IPS-18a (cell line): ENCODE data around the gene PLXNA2.

Experiments used
- H3K27ac ChIP-seq: one replicate; pipeline ENCODE4 v1.5.1; 2013; ENCODE audit warnings: low read length
- H3K27me3 ChIP-seq: one replicate; pipeline ENCODE4 v1.6.1; 2013; ENCODE audit warnings: mild to moderate bottlenecking, low read length; ENCODE audit not compliant: control insufficient read depth, insufficient read depth
- H3K36me3 ChIP-seq: one replicate; pipeline ENCODE4 v1.6.1; 2013; ENCODE audit warnings: low read depth, low read length; ENCODE audit not compliant: control insufficient read depth
- H3K4me1 ChIP-seq: one replicate; pipeline ENCODE4 v1.6.1; 2013; ENCODE audit warnings: low read depth, low read length; ENCODE audit not compliant: control insufficient read depth
- H3K4me3 ChIP-seq: one replicate; pipeline ENCODE4 v1.5.1; 2013; ENCODE audit warnings: low read length
- H3K9ac ChIP-seq: one replicate; pipeline ENCODE4 v1.6.1; 2013; ENCODE audit warnings: mild to moderate bottlenecking, low read length, moderate library complexity
- H3K9me3 ChIP-seq: one replicate; pipeline ENCODE4 v1.6.1; 2013; ENCODE audit warnings: low read depth, low read length; ENCODE audit not compliant: control insufficient read depth

PLXNA2 gene

GRCh38 chr1:208044589-208045462 lies 199.4 kb downstream of the PLXNA2 start:
- no peak overlapping the region for H3K27ac ChIP-seq
- H3K27me3 ChIP-seq = no peaks in the 10 kb centered on the region
- H3K9me3 ChIP-seq = no peaks in the 10 kb centered on the region
- H3K4me1 ChIP-seq = no peaks in the 10 kb centered on the region
- H3K4me3 ChIP-seq = no peak overlapping the region
- no peaks in the 10 kb centered on the region for H3K36me3 ChIP-seq
- no peak overlapping the region for H3K9ac ChIP-seq

DNA sequence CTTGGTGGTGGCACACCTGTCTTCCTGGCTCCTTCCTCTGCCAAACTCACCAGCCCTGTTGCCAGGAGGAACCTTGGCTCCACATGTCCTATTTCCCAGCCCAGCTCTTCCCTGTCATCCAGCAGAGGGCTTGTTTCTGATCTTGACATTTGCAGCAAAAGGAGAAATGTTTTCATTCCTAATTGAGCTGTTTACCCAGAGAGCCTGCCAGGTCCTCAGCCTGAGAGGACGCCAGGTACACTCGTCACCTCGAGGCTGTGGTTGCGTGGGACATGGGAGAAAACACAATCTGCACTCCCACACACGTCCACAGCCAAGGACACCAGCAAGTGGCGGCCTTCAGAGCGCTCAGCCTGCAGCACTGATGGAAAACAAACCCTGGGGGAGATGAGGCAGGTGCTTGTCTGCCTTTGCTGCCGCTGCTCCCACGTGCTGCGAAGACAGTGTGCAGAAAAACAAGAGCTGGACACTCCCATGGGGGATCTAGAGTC lies 200.4 kb downstream of the PLXNA2 start:
- no peak overlapping the region for H3K27ac ChIP-seq
- no peak overlapping the region for H3K9ac ChIP-seq
- no peaks in the 10 kb centered on the region for H3K36me3 ChIP-seq
- H3K9me3 ChIP-seq = no peaks in the 10 kb centered on the region
- no peaks in the 10 kb centered on the region for H3K27me3 ChIP-seq
- no peak overlapping the region for H3K4me3 ChIP-seq
- no peaks in the 10 kb centered on the region for H3K4me1 ChIP-seq

GRCh38 chr1:208042868-208043267 lies 201.3 kb downstream of the PLXNA2 start:
- Histone ChIP-seq H3K9ac (no peak overlapping the region), H3K9me3 (no peaks in the 10 kb centered on the region), H3K36me3 (no peaks in the 10 kb centered on the region), H3K4me3 (no peak overlapping the region), H3K27ac (no peak overlapping the region), H3K4me1 (no peaks in the 10 kb centered on the region), H3K27me3 (no peaks in the 10 kb centered on the region)

GRCh38 chr1:208042041-208042615 lies 202.1 kb downstream of the PLXNA2 start:
- Histone ChIP-seq H3K4me3 (no peak overlapping the region), H3K36me3 (no peaks in the 10 kb centered on the region), H3K27me3 (no peaks in the 10 kb centered on the region), H3K27ac (no peak overlapping the region), H3K9ac (no peak overlapping the region), H3K4me1 (no peaks in the 10 kb centered on the region), H3K9me3 (no peaks in the 10 kb centered on the region)

DNA sequence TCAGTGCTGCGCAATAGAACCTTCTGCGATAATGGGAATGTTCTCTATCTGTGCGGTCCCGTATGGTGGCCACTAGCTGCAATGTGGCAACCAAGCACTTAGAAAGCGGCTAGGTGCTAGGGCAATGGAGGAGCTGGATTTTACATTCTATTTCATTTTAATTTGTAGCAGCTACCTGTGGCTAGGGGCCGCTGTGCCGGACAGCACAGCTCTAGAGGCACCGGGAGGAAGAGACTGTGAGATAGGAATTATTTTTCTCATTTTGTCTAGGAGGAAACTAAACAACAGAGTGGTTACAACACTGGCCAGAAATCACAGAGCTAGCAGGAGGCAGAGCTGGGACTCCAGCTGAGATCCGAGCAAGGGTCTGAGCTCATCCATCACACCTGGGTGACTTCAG lies 202.7 kb downstream of the PLXNA2 start:
- Histone ChIP-seq H3K27me3 (no peaks in the 10 kb centered on the region), H3K9me3 (no peaks in the 10 kb centered on the region), H3K27ac (no peak overlapping the region), H3K36me3 (no peaks in the 10 kb centered on the region), H3K4me1 (no peaks in the 10 kb centered on the region), H3K4me3 (no peak overlapping the region), H3K9ac (no peak overlapping the region)

DNA sequence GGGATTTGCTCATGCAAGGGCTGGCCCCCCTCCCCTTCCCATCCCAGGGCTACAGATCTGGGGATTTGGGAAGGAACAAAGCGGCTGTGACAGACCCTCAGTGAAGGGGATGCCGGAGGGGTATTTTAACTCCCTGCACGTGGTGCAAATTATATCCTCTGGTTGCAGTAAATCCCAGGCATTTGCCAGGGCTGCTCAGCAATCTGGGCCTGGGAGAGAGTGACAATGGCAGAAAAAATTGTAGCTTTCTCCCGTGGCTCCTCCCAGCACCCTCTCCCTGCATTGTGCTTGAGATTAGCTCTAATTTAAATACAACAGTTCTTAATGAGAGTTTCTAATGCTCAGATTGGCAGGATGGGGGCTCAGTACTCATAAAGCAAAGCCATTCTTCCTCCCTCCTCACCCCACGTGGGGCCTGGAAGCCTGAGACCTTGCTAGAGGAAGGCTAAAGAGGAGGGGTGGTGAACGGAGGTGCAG lies 203.3 kb downstream of the PLXNA2 start:
- Histone ChIP-seq H3K27me3 (no peaks in the 10 kb centered on the region), H3K9ac (no peak overlapping the region), H3K4me3 (no peak overlapping the region), H3K9me3 (no peaks in the 10 kb centered on the region), H3K27ac (no peak overlapping the region), H3K4me1 (peaks cover 3% of the 10 kb centered on the region), H3K36me3 (no peaks in the 10 kb centered on the region)

GRCh38 chr1:208039536-208040332 lies 204.4 kb downstream of the PLXNA2 start:
- H3K9ac ChIP-seq = no peak overlapping the region

GRCh38 chr1:208038303-208038702 lies 205.9 kb downstream of the PLXNA2 start:
- Histone ChIP-seq H3K27ac (no peak overlapping the region), H3K9ac (no peak overlapping the region), H3K27me3 (no peaks in the 10 kb centered on the region), H3K36me3 (no peaks in the 10 kb centered on the region), H3K9me3 (no peaks in the 10 kb centered on the region), H3K4me1 (peaks cover 5% of the 10 kb centered on the region), H3K4me3 (no peak overlapping the region)

More at GRCh38 chr1:208039536-208040332, 204.4 kb downstream of the PLXNA2 start:
- H3K4me3 ChIP-seq = no peak overlapping the region
- no peaks in the 10 kb centered on the region for H3K27me3 ChIP-seq
- peaks cover 5% of the 10 kb centered on the region for H3K4me1 ChIP-seq
- no peaks in the 10 kb centered on the region for H3K9me3 ChIP-seq
- no peak overlapping the region for H3K27ac ChIP-seq
- no peaks in the 10 kb centered on the region for H3K36me3 ChIP-seq

GRCh38 chr1:208036918-208037766 lies 207.0 kb downstream of the PLXNA2 start:
- H3K9me3 ChIP-seq = no peaks in the 10 kb centered on the region
- no peak overlapping the region for H3K9ac ChIP-seq
- H3K27ac ChIP-seq = no peak overlapping the region
- no peak overlapping the region for H3K4me3 ChIP-seq
- no peaks in the 10 kb centered on the region for H3K36me3 ChIP-seq
- H3K27me3 ChIP-seq = no peaks in the 10 kb centered on the region
- peaks cover 5% of the 10 kb centered on the region for H3K4me1 ChIP-seq

DNA sequence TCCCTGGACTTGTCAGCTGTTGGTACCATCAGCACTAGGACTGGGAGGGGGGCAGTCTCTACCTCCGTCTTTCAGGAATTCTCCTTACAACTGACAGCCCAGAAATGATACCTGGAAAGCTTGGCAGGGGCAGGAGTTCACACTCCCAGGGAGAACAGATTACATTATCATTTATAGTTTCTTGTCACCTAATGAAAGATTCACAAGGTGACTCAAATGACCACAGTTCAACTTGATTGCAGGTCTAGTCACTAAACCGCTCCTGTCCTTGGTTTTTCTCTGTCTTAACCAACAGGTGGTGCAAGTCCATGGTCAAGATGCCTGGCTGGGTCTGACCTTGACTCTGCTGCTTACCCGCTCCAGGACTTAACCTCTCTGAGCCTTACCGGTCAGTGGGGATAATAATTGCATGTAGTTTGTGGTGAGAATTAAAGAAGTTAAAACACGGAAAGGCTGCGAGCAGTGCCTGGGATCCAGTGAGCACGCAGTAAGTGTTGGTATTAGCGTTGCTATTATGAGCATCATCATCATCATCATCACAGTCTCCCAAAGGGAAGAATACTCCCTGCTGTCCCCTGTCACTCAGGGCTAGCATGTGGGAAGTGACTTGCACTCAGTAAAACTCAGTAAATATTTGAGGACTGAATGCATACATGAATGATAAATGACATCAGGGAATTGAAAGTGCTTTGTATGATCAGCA lies 207.9 kb downstream of the PLXNA2 start:
- Histone ChIP-seq H3K27ac (no peak overlapping the region), H3K4me1 (peaks cover 5% of the 10 kb centered on the region), H3K27me3 (no peaks in the 10 kb centered on the region), H3K9ac (no peak overlapping the region), H3K9me3 (no peaks in the 10 kb centered on the region), H3K4me3 (no peak overlapping the region), H3K36me3 (no peaks in the 10 kb centered on the region)
